Astrocyte of the spinal cord (primary cell): ENCODE measurements around the gene CYLC1.

Experiments used
- DNase-seq: peaks from one replicate; pipeline ENCODE4 v3.0.0; 2011; ENCODE audit warnings: low read depth, low spot score
- H3K4me3 ChIP-seq: 2 replicates; pipeline ENCODE4 v1.5.1; 2011; ENCODE audit warnings: low read depth, mild to moderate bottlenecking, low read length, moderate library complexity
- CTCF ChIP-seq: IDR thresholded peaks from 2 replicates; pipeline ENCODE4 v1.5.1; 2012; ENCODE audit warnings: low read depth, mild to moderate bottlenecking, low read length, inconsistent platforms
- in situ Hi-C: cut with HindIII; loops from 2 replicates; pipeline ENCODE4 v1.10.0; 2017; ENCODE audit warnings: low sequenced_read_pairs

The CYLC1 gene

GRCh38 chrX:83860846-83861245, at the start of gene CYLC1:
CYLC1 (plus strand) TSS chrX:83861146; CDS start chrX:83861183, 37 bp downstream.
- H3K4me3 ChIP-seq: no peak within 1 kb of the TSS
- no peak for TF ChIP-seq CTCF
- in situ Hi-C loops: no loop called here
- DNase-seq: no peak

- no peak overlapping the region for H3K4me3 ChIP-seq
- no peak for TF ChIP-seq CTCF
- no peak for DNase-seq
- in situ Hi-C loops: no loop called here
These were observed 41.6 kb upstream of the CYLC1 start for GRCh38 chrX:83819304-83819703.

GRCh38 chrX:83829874-83830273, 31.1 kb upstream of the CYLC1 start:
- TF ChIP-seq CTCF: no peak
- no peak overlapping the region for H3K4me3 ChIP-seq
- in situ Hi-C loops: no loop called here
- DNase-seq: no peak

GRCh38 chrX:83845397-83845796, 15.5 kb upstream of the CYLC1 start:
- TF ChIP-seq CTCF: peak; percentile 64
- in situ Hi-C loops: no loop called here
- no peak overlapping the region for H3K4me3 ChIP-seq
- peak; percentile 2 for DNase-seq

- H3K4me3 ChIP-seq: no peak overlapping the region
- TF ChIP-seq CTCF: no peak
- no peak for DNase-seq
- in situ Hi-C loops: no loop called here
These were observed 13.6 kb upstream of the CYLC1 start for GRCh38 chrX:83847339-83847738.

GRCh38 chrX:83888585-83888984, 27.6 kb downstream of the CYLC1 start:
- no peak for TF ChIP-seq CTCF
- in situ Hi-C loops: no loop called here
- no peak overlapping the region for H3K4me3 ChIP-seq
- no peak for DNase-seq

GRCh38 chrX:83892433-83892832, 31.5 kb downstream of the CYLC1 start:
- in situ Hi-C loops: no loop called here
- no peak for TF ChIP-seq CTCF
- DNase-seq: no peak
- H3K4me3 ChIP-seq: no peak overlapping the region
